K562 (cell line): ENCODE measurements around the gene ABHD17C. TPM values are rescaled to one million over a fixed set of nuclear protein-coding genes. Genes with fewer than 3 reads are reported as not detected.
A peak's percentile ranks its signal among the peaks of the same experiment; 100 is the strongest.

Experiments
- EHMT2 ChIP-seq: fragments of 450-650 bp; IDR thresholded peaks from 2 replicates; pipeline ENCODE4 v1.6.1; 2018; ENCODE audit warnings: antibody characterized with exemption
- FOXA3 ChIP-seq, 2 experiments: fragments of 450-650 bp in 1 of 2; sonication (generic) in 1 of 2; formaldehyde crosslinking; IDR thresholded peaks in 1 of 2; conservative IDR thresholded peaks in 1 of 2; 2 replicates each; pipeline versions ENCODE4 v1.4.0 to v1.8.0; 2020 to 2022; ENCODE audit warnings: mild to moderate bottlenecking in 2 of 2, missing genetic modification reagents in 1 of 2
- KAT2B ChIP-seq: IDR thresholded peaks from one replicate; pipeline ENCODE4 v1.6.1; 2012; ENCODE audit warnings: low read depth, mild to moderate bottlenecking, control low read depth, inconsistent platforms, low read length, moderate library complexity
- MEF2A ChIP-seq: IDR thresholded peaks from 2 replicates; pipeline ENCODE4 v1.6.1; 2011; ENCODE audit warnings: low read depth, mild to moderate bottlenecking, low read length, moderate library complexity; ENCODE audit not compliant: control insufficient read depth
- NR2C2 ChIP-seq, 2 experiments: fragments of 200-800 bp in 1 of 2; sonication (Bioruptor generic) in 1 of 2; sonication (generic) in 1 of 2; formaldehyde crosslinking in 1 of 2; IDR thresholded peaks; 2 replicates each; pipeline versions ENCODE4 v1.6.1 to v1.8.0; 2016 to 2022; ENCODE audit warnings: mild to moderate bottlenecking in 1 of 2, missing compliant biosample characterization in 1 of 2, missing genetic modification characterization in 1 of 2, missing genetic modification reagents in 1 of 2
- RBM25 ChIP-seq: fragments of 200-400 bp; formaldehyde crosslinking; IDR thresholded peaks from 2 replicates; pipeline ENCODE4 v1.6.1; 2018; ENCODE audit warnings: low read length, low read depth, moderate library complexity; ENCODE audit not compliant: severe bottlenecking
- TCF7L2 ChIP-seq: fragments of 150-350 bp; IDR thresholded peaks from 2 replicates; pipeline ENCODE4 v1.6.1; 2016; ENCODE audit warnings: low read depth, mild to moderate bottlenecking, low read length, moderate library complexity
- TEAD4 ChIP-seq, 2 experiments: sonication (generic) in 1 of 2; formaldehyde crosslinking in 1 of 2; IDR thresholded peaks; 2 replicates each; pipeline versions ENCODE4 v1.6.1 to v1.8.0; 2012 to 2022; ENCODE audit warnings: borderline replicate concordance in 1 of 2, inconsistent platforms in 1 of 2, low read length in 1 of 2, mild to moderate bottlenecking in 1 of 2, missing genetic modification reagents in 1 of 2
- ZBTB7A ChIP-seq: IDR thresholded peaks from 2 replicates; pipeline ENCODE4 v1.6.1; 2011; ENCODE audit warnings: low read depth, mild to moderate bottlenecking, low read length, moderate library complexity, borderline replicate concordance; ENCODE audit not compliant: control insufficient read depth
- ZNF282 ChIP-seq: sonication (generic); formaldehyde crosslinking; IDR thresholded peaks from 2 replicates; pipeline ENCODE4 v1.8.1; 2023; ENCODE audit warnings: missing genetic modification reagents
- ZNF551 ChIP-seq: fragments of 250-450 bp; sonication (Bioruptor Pico); IDR thresholded peaks from 2 replicates; pipeline ENCODE4 v1.5.0; 2021; ENCODE audit warnings: mild to moderate bottlenecking, moderate library complexity
- ZNF764 ChIP-seq: fragments of 250-450 bp; sonication (Bioruptor Pico); IDR thresholded peaks from 2 replicates; pipeline ENCODE4 v1.4.0; 2020; ENCODE audit warnings: low read depth, mild to moderate bottlenecking, moderate library complexity
- polyA plus RNA-seq, 8 experiments: library from polyadenylated mRNA; depleted of rRNA in 4 of 8; stranded (reverse) in 5 of 8; unstranded in 3 of 8; fragments of >200 nt; fragmentation: Nextera tagmentation in 2 of 8; fragmentation: Illumina TruSeq in 1 of 8; extraction: Ambion mirVana in 2 of 8; extraction: Trizol in 1 of 8; gene quantifications; 2 replicates each; pipeline versions ENCODE4 v1.2.1 to v1.2.3, GENCODE V29; 2011 to 2014; ENCODE audit warnings: inconsistent platforms in 1 of 8, missing spikeins in 1 of 8
- total RNA-seq, 7 experiments: library from RNA; depleted of rRNA in 6 of 7; stranded (reverse); fragments of >200 nt in 6 of 7; fragmentation: Illumina TruSeq in 2 of 7; extraction: Trizol in 2 of 7; gene quantifications; 2 replicates each; pipeline versions ENCODE4 v1.2.1 to v1.2.3, GENCODE V29; 2011 to 2021; ENCODE audit warnings: low replicate concordance in 1 of 7
- TF ChIP-seq, protein P1 (sequence below), 3 experiments: fragments of 200-800 bp in 1 of 3; fragments of 250-450 bp in 1 of 3; fragments of 450-650 bp in 1 of 3; sonication (Bioruptor Pico) in 1 of 3; sonication (Bioruptor generic) in 1 of 3; formaldehyde crosslinking in 1 of 3; IDR thresholded peaks; 2 replicates each; pipeline versions ENCODE4 v1.6.1 to v1.8.0; 2016 to 2022; ENCODE audit warnings: mild to moderate bottlenecking in 2 of 3, missing genetic modification characterization in 2 of 3, missing compliant biosample characterization in 1 of 3, moderate library complexity in 1 of 3

The ABHD17C gene
- total and polyA plus RNA-seq, 9 of the 15 experiments (the other 6 are each of a cell fraction or from before 2014, with no cell fraction given) = 0.04 to 0.42 (median 0.19) TPM; not detected in 1

DNA sequence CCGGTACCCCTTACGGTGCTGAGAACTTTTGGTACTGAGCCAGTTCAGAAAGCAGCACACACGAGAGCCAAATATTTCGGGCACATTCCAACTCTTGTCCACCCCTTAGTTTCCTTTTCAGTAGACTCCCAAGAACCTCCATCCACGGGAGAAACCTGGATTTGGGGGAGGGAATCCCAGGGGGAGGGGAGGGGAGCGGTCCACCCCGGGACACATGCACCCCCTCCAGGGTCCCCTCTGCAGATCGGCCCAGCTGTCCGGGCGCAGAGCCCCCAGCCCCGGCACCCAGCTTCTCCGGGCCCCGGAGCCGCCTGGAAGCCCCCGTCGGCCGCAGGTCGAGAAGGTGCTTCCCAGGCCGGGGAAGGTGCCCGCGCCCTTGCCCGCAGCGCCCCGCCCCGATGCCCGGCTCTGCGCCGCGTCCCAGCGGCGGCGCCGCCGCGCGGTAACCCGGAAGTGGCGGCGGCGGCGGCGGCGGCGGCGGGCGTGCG lies 455 bp upstream of the ABHD17C start (continued):
- TF ChIP-seq EHMT2 (no peak), FOXA3 (CRISPR knock-in tag; conservative IDR thresholded peaks at IDR 0.05 in 1 of 2, IDR thresholded peaks at IDR 0.05 in 1 of 2) (no peak), KAT2B (no peak), ZNF282 (no peak), MEF2A (no peak), RBM25 (no peak), TCF7L2 (no peak), ZNF551 (CRISPR knock-in tag) (no peak), NR2C2 (CRISPR knock-in tag; IDR thresholded peaks at IDR 0.05) (no peak), NR2C2 (tag; IDR thresholded peaks at IDR 0.05) (peak; percentile 13; the same call in 1 of the 2 replicates), ZNF764 (CRISPR knock-in tag) (no peak), ZBTB7A (no peak), TEAD4 (IDR thresholded peaks at IDR 0.05; ENCODE audit: low read length) (no peak), TEAD4 (CRISPR knock-in tag; IDR thresholded peaks at IDR 0.05; ENCODE audit: borderline replicate concordance) (no peak)
- TF ChIP-seq, protein P1, sequence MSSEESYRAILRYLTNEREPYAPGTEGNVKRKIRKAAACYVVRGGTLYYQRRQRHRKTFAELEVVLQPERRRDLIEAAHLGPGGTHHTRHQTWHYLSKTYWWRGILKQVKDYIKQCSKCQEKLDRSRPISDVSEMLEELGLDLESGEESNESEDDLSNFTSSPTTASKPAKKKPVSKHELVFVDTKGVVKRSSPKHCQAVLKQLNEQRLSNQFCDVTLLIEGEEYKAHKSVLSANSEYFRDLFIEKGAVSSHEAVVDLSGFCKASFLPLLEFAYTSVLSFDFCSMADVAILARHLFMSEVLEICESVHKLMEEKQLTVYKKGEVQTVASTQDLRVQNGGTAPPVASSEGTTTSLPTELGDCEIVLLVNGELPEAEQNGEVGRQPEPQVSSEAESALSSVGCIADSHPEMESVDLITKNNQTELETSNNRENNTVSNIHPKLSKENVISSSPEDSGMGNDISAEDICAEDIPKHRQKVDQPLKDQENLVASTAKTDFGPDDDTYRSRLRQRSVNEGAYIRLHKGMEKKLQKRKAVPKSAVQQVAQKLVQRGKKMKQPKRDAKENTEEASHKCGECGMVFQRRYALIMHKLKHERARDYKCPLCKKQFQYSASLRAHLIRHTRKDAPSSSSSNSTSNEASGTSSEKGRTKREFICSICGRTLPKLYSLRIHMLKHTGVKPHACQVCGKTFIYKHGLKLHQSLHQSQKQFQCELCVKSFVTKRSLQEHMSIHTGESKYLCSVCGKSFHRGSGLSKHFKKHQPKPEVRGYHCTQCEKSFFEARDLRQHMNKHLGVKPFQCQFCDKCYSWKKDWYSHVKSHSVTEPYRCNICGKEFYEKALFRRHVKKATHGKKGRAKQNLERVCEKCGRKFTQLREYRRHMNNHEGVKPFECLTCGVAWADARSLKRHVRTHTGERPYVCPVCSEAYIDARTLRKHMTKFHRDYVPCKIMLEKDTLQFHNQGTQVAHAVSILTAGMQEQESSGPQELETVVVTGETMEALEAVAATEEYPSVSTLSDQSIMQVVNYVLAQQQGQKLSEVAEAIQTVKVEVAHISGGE (CRISPR knock-in tag; IDR thresholded peaks at IDR 0.05) = no peak
